T follicular helper cell (primary cell): ENCODE data around the gene SUCLG2.

Experiments used
- DNase-seq: peaks from one replicate; pipeline ENCODE4 v3.0.0-alpha.2; 2020; ENCODE audit warnings: low read depth

The SUCLG2 gene

DNA sequence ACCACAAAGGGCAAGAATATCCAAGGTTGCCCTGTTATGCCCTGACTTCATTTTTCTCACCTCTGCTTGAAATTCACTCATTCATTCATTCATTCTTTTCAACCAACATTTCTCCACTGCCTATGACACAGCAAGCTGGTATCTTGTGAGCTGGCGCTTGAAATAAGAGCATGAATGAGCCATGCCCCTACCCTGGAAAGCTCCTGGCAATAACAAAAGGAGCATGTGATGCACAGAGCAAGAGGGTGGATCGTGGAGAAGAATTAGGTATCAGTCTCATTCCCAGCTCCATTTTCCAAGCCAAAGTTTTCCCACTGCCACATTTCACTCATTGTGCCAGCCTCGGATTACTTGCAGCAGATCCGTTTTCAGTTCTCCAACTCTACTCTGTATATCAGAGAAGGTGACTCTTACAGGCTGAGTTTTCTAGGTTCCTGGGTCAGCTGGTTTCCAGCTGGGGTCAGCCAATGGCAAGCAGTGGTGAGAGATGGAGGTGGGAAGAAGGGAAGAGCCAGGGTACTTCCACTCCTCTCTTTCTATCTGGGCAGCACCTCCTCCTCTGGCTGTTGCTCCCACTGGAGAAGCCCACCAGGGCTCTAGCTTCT lies 144.8 kb downstream of the SUCLG2 start:
- DNase-seq = no peak

DNA sequence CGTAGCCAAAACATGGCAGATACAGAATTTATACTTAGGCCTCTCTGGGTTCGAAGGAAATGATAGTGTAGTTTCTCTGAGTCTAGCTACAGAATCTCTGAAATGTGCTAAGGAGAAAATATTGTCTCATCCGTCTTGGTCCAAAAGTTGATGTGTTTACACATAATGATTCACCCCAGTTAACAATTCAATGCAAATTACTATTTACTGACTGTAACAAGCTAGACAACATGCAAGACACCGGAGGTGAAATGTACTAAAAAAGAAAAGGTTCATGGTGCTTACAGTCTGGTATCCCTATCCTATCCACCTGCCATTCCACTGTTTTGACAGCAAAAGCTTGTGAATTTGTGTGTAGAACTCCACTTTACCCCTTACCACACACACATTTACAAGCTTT lies 146.8 kb downstream of the SUCLG2 start:
- DNase-seq = no peak

DNA sequence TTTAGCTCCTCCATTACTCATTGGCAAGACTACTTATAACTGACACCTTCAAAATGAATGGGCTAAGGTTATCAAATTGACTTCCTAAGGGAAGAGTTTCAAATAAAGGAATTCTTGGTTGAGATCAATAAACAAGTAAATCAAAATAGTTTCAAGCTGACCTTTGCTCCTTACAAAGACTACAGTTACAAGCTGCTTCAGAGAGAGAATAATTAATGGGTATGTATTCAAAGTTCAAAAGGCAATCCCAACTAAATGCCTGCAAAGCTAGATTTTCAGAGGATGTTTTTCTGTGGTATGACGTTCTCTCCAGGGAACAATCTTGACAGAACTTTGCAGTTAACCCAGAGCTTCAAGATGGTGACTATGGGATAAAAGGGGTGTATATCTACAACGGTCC lies 153.7 kb downstream of the SUCLG2 start:
- no peak for DNase-seq

DNA sequence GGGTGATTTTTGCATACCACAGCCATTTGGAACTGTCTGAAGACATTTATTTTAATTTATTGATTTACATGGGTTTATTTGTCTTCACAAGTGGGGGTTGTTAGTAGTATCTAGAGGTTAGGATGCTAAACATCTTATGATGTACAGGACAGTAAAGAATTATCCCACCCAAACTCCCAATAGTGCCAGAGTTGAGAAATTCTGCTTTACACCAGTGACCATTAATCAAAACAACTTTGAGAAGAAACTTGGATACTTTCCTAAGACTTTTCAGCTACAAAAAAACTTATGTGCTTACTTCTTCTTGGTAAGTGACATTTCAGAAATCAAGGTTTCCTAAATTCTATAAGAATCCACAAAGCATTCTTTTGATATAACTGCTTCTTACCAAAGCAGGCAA lies 156.7 kb downstream of the SUCLG2 start:
- no peak for DNase-seq

DNA sequence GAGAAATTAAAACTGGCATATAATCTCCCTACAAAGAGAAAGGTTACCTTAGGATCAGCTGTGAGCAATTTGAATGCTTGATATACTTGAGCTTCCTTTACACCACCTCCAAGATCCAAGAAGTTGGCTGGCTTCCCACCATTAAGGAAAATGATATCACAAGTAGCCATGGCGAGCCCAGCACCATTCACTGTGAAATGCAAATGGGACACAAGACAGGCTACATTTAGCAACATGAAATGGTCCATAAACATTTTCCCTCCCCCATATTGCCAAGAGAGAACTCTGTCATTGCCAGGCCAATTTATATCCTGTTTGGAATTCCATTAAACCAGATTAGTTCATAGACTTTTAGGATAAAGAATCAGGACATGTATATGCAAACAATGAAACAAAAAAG lies 158.7 kb downstream of the SUCLG2 start:
- no peak for DNase-seq

DNA sequence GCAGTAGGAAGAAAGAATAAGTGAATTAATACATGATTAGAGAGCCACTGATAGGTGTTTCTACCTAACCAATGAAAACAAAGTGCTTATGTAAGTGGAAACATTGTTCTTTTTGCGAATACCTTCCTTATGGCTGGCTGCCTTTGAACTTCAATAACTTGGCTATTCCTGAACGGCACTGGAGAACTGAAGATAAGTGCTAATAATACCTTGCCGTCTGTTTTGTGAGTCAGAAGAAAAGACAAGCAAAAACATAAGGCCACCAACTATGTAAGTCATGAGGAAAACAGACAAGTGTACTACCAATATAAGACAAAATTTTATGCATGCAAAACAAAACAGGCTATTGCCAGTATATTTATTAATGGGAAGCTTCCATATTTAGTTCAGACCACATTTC lies 160.6 kb downstream of the SUCLG2 start:
- DNase-seq = no peak

DNA sequence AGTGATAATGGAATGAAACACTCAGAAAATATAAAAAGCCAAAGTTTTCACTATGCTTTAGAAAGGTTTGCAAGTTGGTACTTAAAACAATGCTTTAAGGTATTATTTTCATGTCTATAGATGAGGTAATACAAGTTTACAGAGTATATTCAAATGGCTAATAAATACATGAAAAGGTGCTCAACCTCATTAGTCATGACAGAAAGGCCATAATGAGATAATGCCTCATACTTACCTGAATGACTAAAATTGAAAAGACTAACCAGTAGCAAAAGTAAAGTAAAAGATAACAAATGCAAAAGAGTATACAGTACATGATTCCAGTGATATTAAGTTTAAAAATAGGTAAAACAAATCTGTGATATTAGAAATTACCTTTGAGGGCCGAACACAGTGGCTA lies 163.8 kb downstream of the SUCLG2 start:
- no peak for DNase-seq

DNA sequence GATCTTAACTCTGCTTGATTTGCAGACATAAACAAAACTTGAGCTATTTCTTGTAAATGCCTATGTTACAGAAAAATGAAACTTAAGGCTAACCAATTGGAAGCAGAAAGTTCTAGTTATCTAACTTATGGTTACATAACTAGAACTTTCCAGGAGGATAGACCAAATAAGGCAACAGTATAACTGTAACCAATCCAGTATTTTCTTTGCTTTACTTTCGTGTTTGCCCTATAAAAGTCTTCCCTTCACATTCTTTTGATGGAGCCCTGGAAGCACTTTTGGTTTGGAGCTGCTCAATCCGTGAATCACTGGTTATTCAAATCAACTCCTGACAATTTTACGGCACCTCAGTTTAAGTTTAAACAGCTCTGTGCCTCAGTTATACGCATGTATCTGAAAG lies 164.6 kb downstream of the SUCLG2 start:
- DNase-seq = no peak

DNA sequence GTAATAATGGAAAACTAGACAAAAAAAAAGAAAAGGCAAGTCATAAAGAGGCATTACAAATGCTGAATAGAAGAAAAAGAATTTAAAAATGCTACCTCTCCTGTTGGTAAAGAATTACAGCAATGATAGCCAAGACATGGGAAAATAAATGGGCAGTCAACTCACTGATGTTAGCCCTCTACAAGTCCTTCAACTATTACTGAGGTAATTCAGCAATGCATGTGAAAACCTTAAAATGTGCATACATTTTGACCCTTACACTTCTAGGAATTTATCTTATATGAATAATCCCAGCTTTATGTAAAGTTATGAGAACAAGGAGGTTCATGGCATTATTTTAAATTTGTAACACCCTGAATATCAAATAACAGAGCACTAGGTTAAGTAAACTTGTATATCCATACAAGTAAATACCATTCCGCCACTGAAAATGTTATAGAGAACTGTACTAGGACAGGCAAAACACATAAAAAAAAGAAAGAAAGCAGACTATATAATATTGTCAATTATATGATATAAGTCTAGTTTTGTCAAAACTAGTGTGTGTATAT lies 166.8 kb downstream of the SUCLG2 start:
- DNase-seq = no peak

DNA sequence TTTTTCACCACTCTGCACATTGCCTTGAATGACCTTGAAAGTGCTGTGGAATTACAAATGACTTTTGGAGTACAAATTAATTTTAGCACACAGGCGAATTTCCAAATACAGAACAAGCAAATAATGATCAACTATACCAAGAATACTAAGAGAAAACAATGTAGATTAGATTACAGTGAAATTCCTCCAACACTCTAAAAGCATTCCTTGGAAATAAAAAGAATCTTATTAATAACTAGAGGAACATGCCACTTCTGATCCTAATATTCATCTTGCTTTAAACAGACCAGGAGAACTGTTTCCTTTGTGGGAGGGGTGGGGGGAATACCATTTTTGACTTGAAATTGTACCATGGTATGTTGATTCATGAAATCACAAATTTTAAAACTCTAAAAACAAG lies 167.5 kb downstream of the SUCLG2 start:
- DNase-seq = no peak

DNA sequence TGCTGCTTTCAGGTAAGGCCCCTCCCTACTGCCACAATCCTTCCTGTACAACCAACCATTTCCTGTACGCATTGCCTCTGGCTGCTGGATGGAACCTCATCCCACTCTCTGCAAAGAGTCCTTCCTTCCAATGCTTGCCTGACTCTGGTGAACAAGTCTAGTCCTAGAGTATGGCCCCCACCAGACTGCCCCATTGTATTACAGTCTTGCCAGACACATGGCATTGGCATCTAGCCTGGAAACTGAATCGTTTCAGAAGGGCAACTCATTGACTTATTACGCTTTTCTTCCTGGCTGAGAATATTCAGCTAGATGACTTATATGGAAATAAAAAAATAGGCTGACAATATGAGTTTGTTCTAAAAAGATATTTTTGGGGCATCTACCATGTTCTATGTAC lies 170.3 kb downstream of the SUCLG2 start:
- no peak for DNase-seq

DNA sequence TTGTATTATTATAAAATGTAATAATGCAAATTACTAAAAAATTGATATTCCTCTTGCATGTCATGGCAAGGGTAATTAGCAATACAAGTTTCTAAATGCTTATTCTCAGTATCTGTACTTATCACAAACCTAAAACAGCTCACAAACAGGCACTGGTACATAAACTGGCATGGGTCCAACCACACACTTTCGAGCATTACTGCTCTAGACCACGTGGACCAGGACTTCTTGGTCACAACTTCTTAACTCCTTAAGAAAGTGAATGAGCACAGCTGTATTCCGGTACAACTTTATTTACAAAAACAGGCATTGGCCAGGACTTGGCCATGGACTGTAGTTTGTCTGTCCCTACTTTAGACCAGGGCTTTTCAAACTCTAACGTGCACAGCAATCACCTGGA lies 173.3 kb downstream of the SUCLG2 start:
- DNase-seq = no peak

DNA sequence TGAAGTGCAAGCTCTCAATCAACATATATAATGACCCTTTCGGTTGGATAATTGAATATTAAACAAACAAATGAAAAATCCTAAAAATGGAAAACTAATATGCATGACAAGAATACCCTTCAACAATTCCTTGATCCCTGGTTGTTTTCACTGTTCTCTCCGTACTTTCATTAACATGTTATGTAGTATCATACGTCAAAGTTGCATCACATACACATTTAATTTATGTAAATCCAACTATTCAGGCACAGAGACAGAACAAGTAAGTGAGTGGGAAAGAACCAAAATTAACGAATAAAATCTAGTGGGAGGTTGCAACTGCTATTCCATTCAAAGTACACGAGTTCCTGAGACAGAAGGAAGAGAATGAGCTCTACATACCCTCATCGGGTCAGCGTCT lies 176.0 kb downstream of the SUCLG2 start:
- DNase-seq = no peak

DNA sequence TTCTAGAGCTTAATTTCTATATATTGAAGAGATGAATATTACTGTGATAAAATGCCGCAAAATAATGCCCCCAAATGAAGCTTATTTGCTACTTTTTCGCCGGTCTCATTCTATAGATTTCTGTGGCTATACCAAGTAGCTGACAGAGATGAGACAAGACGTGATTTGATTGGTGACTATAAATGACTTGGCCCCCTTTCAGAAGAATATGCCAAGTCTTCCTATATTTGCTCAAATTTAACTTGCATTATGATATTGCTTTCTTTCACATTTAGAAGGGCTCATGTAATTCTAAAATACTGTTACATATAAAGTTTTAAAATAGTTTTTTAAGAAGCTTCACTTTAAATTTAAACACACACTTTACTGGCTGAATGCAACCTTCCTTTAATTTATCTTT lies 180.1 kb downstream of the SUCLG2 start:
- no peak for DNase-seq

DNA sequence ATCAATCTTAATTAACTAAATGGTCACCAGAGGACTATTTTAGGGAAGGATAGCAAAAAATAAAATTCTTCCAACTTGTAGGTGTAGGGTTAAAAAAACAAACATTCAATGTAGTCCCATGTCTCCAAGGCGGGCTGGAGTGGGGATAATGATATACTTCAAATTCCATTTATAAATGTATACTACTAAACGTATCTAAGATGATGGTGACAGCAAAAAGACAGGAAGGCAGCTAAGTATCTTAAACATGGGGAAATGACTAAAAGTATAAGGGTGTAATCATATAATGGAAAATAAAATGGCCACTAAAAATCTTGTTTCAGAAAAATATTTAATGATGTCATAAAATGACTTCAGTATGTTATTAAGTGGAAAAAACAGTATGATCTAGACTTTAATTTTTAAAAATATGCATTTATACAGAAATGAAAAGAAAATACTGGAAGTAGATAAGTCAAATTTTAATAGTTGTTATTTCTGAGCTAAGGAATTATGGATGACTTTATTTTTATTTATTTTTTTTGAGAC lies 181.7 kb downstream of the SUCLG2 start:
- DNase-seq = no peak

DNA sequence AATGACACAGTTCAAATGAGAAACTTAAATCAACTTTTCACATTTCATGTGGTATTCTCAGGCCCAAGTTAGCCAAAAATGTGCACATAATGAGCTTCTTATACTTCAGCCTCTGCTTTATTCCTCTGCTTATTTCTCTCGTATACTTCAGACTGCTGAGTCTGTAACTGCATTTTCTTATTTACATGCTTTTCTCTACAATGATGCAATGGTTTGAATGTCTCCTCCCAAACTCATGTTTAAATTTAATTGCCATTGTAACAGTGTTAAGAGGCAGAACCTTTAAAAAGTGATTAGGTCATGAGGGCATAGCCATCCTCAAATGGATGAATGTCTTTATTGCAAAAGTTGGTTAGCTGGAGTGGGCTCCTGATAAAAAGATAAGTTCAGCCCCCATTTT lies 184.2 kb downstream of the SUCLG2 start:
- DNase-seq = no peak

DNA sequence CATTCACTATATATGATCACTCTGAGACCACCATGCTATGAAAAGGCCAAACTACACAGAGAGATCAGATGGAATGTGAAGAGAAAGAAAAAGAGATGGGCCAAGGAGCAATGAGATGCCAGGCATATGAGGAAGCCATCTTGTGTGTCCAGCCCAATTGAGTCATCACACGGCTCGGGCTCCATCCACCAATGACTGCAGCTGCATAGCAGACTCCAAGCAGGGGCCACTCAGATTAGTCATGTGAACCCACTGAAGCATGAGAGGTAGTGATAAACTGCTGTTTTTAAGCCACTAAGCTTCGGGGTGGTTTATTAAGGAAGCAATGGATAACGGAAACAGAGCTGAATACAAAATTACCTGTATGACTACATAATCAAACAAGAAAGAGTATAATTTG lies 185.9 kb downstream of the SUCLG2 start:
- DNase-seq = no peak

DNA sequence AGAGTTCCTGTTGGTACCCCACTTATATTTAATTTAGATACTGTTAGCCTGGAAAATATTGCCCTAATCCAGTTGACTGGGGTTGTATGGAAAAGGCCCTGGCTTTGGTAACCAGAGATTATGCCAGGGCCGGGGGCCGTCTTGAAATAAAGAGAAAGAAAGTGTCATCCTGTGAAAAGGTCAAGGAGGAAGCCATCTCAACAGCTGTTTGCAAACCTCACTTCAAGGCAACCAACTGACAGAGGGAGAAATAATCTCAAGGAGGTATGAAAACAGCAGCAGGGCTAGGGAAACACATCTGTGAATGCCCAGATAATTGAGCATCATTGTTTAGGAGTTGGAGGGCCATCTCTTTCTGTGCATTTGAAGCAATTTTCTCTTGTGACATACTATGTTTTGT lies 190.8 kb downstream of the SUCLG2 start:
- no peak for DNase-seq

DNA sequence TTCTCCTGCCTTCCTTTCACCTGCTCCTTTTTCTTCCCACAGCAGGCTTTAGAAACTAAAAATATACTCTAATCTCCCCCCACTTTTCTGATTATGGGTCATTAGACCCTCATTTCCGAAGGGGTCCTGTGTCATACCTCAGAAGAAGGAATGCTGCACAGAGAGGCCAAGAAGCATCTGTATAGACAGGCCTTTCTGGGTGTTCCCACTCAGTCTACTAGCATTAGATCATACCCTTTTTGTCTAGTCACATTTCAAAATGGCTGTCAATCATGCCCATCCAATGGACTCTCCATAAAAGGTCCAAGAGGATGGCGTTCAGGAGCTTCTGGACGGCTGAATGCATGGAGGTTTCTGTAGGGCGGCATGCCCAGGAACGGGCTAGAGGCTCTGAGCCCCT lies 192.2 kb downstream of the SUCLG2 start:
- DNase-seq = no peak

DNA sequence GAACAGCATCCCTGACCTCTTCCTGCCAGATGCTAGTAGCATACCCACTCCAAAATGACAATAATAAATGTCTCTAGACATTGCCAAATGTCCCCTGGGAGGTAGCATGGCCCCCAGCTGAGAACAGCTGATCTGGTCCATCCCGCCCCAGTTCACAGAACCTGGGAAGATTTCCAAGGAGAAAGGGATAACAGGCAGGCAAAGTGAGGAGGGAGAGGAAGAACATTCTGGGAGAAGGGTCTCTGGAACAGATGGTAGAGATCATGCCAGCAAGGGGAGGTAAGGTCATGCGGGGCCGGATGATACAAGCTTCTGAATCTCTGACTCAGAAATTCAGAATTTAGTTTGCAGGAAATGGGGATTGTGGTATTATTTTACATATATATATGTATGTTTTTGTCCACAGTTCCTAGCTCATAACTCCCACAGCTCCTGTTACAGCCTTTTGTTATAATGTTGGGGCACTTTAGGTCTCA lies 192.7 kb downstream of the SUCLG2 start:
- DNase-seq = no peak

DNA sequence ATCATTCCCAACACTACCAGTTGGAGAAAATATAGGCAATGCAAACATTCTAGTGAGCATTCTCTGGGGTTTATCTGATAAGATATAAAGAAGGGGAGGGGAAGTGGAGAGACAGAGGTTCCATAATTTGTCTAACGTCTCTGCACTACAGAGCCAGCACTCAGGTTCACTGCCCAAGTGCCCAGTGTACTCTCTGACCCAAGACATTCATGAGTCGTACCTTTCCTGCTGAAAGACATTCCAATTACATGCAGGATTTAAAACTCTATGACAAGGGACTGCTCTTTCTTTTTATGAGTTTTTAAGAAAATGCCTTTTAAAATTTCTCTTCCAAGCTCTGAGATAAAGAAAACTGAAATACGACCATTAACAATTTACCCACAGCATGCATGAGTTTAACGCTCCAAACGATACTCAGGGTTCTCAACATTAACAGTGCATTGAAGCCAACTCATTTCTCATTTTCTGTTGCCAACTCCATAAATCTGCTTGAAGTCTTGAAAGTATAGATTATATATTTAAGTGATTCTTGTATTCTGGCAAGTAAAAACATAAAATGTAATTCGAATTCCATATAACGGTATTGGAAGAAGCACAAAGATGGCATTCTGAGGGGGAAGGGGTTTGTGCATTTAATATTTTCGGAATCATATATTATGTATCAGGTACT lies 193.4 kb downstream of the SUCLG2 start:
- DNase-seq = no peak

DNA sequence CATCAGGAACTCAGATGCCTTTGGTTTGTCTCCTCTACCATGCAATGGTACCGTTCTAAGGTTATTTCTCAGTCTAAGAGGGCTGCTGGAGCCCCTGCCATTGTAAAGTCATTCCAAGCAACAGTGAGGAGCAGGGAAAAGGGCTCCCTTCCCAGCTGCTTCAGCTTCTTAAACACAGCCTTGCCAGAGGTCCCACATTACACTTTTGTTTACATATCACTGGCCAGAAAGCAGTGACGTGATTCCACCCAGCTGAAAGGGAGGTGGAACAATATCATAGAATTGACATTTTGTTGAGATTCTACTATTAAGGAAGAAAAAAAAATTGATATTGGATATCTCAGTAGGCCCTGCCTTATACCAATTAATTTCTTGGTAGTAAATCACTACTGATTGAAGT lies 194.6 kb downstream of the SUCLG2 start:
- DNase-seq = no peak

DNA sequence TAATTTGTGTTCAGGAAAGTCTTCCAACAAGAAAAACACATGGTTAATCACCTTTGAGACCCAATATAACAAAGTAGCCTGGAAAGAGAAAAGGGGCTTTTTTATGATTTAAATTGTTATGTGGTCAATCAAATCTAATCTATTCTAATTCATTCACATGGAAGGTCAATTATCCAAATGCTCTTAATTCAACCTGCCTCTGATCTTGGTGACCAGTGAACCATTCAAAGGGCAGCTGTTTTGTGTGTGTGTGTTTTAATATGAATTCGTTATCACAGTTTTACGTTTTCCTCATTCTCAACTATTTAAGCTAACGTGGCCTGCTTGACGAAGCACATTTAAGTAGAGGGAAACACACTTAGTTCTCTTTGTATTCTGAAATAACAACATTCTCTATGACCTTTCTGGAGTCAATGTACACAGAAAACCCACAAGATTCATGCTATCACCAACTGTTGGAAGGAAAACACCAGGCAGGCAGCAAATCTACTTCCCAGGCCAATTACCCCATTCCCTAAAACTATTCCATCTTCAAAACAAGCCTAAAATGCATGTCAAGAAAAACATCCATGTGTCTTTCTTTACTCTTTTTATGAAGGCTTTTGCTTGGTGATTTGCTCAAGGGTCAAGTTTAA lies 195.4 kb downstream of the SUCLG2 start:
- DNase-seq = no peak
